Measurements from ENCODE around the gene PGM5. TPM values are rescaled to one million over a fixed set of nuclear protein-coding genes. Genes with fewer than 3 reads are reported as not detected.
A peak's percentile ranks its signal among the peaks of the same experiment; 100 is the strongest.

PGM5 gene
- total and polyA plus RNA-seq, 4 donors, result 33.7 to 124 (median 79.0) TPM

DNA sequence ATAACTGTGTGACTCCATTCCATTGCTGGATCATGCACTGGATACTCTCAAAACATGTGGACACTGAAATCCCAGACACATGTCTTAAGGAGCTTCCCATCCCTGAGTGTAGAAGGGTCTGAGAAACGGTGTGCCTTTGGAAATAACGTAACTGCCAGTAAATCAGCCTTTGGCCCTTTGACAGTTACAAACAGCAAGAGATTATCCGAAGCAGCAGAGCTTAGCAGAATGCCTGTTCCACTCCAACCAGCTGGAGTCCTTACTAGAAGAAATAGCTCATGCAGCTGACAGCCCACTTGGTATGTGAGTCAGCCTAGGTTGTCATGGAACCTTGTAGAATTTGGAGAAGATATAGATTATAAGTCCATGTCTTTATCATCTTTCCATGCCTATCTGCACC, 177.3 kb downstream of the PGM5 start:
- intact Hi-C loops (cut with DNase I), result no loop called here
- no peak for DNase-seq
- H3K4me3 ChIP-seq (ENCODE audit: low read length in 2 of 2), result no peak overlapping the region
- no peak for ATAC-seq (ENCODE audit: low FRiP score)
- no peaks in the 10 kb centered on the region for H3K9me3 ChIP-seq (ENCODE audit: control insufficient read depth, low read length)
- no peak overlapping the region for H3K27ac ChIP-seq (ENCODE audit: low read depth in 1 of 2, low read length in 2 of 2)
- H3K4me1 ChIP-seq (ENCODE audit: control insufficient read depth in 1 of 2, insufficient read depth in 2 of 2, low read length in 2 of 2), result peaks cover 6 to 7% of the 10 kb centered on the region in 2 donors
- no peaks in the 10 kb centered on the region for H3K27me3 ChIP-seq (ENCODE audit: control insufficient read depth in 1 of 2, insufficient read depth in 2 of 2, low read length in 1 of 2)
- 44 to 46% methylated on average over 3 of the region's 3 CpGs for WGBS, 2 donors
- peaks cover 0 to 3% of the 10 kb centered on the region in 2 donors for H3K36me3 ChIP-seq (ENCODE audit: control insufficient read depth in 1 of 2, insufficient read depth in 2 of 2, low read length in 1 of 2)

GRCh38 chr9:68536876-68537615, 180.6 kb downstream of the PGM5 start:
- ATAC-seq (ENCODE audit: low FRiP score) (no peak), DNase-seq (no peak)
- Histone ChIP-seq H3K4me1 (ENCODE audit: control insufficient read depth in 1 of 2, insufficient read depth in 2 of 2, low read length in 2 of 2) (peaks cover 6 to 9% of the 10 kb centered on the region in 2 donors), H3K27me3 (ENCODE audit: control insufficient read depth in 1 of 2, insufficient read depth in 2 of 2, low read length in 1 of 2) (no peaks in the 10 kb centered on the region), H3K4me3 (ENCODE audit: low read length in 2 of 2) (no peak overlapping the region), H3K27ac (ENCODE audit: low read depth in 1 of 2, low read length in 2 of 2) (peak overlapping the region; percentile 54 to 98), H3K9me3 (ENCODE audit: control insufficient read depth, low read length) (no peaks in the 10 kb centered on the region), H3K36me3 (ENCODE audit: control insufficient read depth in 1 of 2, insufficient read depth in 2 of 2, low read length in 1 of 2) (no peaks in the 10 kb centered on the region)
- intact Hi-C loops (cut with DNase I), result no loop called here
- WGBS, 2 donors, result 46 to 48% methylated on average over 10 of the region's 10 CpGs

DNA sequence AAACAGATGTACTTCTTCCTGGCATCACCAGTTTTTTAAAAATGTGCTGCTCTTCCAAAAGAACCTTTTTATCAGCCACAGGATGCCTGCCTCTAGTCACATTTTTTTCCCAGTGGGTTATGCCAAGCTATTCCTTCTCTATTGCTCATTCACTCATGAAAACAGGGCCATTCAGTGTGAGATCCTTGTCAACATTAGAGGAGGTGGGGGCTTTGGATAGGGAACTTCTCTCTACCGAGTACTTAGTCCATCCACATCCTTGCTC, 181.1 kb downstream of the PGM5 start:
- intact Hi-C loops (cut with DNase I), result no loop called here

DNA sequence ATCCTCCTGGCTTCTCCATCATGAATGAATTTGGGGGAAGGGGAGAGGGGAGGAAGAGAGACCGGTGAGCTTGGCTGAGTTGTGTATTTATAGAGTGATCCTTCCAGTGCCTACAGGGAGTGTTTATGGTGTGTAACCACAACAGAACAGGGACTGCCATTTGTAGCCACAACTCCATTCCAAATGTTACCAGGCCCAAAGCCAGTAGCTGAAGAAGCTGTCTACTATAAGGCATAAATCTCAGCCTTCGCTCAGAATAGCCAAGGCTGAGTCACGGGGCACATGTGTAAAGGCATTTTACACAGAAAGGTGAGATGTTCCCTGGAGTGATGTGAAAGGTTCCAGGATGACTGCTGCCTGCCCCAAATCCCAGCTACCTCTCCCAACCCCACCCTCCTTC, 181.8 kb downstream of the PGM5 start:
- Histone ChIP-seq H3K27ac (ENCODE audit: low read depth in 1 of 2, low read length in 2 of 2) (peak overlapping the region; percentile 54 to 98), H3K4me1 (ENCODE audit: control insufficient read depth in 1 of 2, insufficient read depth in 2 of 2, low read length in 2 of 2) (peaks cover 6 to 9% of the 10 kb centered on the region in 2 donors)
- ATAC-seq (ENCODE audit: low FRiP score), result peak; percentile 83

More for the DNA sequence above, 181.1 kb downstream of the PGM5 start:
- no peaks in the 10 kb centered on the region for H3K36me3 ChIP-seq (ENCODE audit: control insufficient read depth in 1 of 2, insufficient read depth in 2 of 2, low read length in 1 of 2)
- H3K27ac ChIP-seq (ENCODE audit: low read depth in 1 of 2, low read length in 2 of 2), result peak overlapping the region; percentile 54 to 98
- no peaks in the 10 kb centered on the region for H3K27me3 ChIP-seq (ENCODE audit: control insufficient read depth in 1 of 2, insufficient read depth in 2 of 2, low read length in 1 of 2)
- H3K9me3 ChIP-seq (ENCODE audit: control insufficient read depth, low read length), result no peaks in the 10 kb centered on the region
- ATAC-seq (ENCODE audit: low FRiP score) (peak; percentile 34), DNase-seq (no peak)
- peaks cover 6 to 9% of the 10 kb centered on the region in 2 donors for H3K4me1 ChIP-seq (ENCODE audit: control insufficient read depth in 1 of 2, insufficient read depth in 2 of 2, low read length in 2 of 2)
- no peak overlapping the region for H3K4me3 ChIP-seq (ENCODE audit: low read length in 2 of 2)
- WGBS, 2 donors, result 23 to 32% methylated on average over 1 of the region's 1 CpG

DNA sequence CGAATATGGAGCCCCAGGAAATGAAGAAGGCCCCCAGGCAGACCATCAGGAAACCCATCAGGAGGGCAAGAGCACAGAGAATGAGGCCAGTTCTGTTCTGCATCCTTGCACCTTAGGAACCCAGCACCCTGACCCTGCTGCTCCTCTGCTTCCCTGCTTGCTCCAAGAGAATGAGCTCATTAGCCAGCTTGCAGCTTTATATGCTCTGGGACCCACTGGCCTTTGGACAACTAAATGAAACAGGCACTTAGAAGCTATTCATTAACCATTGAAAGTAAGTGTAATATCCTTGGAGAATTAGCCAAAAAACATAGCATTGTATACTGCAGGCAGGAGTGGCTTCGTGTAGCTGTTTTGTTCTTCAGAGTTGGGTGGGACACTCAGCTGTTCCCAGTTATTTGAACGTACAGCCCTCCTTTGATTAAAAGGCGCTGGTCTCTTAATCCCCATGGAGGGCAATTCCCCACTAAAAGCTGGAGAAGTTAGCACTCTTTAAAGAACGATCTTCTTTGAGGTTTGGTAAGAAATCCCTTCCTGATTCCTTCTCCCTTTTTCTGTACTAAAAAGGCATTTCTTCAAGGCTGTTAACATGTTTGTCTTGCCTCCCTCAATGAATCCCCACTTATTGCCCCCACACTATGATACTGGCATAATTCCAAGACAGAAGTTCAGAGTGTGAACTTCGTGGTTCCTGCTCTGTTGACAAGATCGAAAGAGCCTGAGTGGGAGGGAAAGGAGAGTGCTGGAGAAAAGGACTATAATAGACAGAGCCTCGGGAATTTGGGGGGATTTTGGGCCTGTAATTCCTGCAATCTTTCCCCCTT, 184.5 kb downstream of the PGM5 start, which contains the start of gene TMEM252:
TSS of gene TMEM252 (minus strand) at position 172 of the 824 bp plus-strand sequence. CDS start at position 103, 69 bp downstream.
- H3K36me3 ChIP-seq (ENCODE audit: control insufficient read depth in 1 of 2, insufficient read depth in 2 of 2, low read length in 1 of 2), result no peaks in the 10 kb centered on the region
- intact Hi-C loops (cut with DNase I), result no loop called here
- H3K9me3 ChIP-seq (ENCODE audit: control insufficient read depth, low read length), result no peaks in the 10 kb centered on the region
- H3K4me1 ChIP-seq (ENCODE audit: control insufficient read depth in 1 of 2, insufficient read depth in 2 of 2, low read length in 2 of 2), result peaks cover 6 to 9% of the 10 kb centered on the region in 2 donors
- ATAC-seq (ENCODE audit: low FRiP score) (no peak), DNase-seq (no peak)
- no peak within 1 kb of the TSS for H3K4me3 ChIP-seq (ENCODE audit: low read length in 2 of 2)
- no peaks in the 10 kb centered on the region for H3K27me3 ChIP-seq (ENCODE audit: control insufficient read depth in 1 of 2, insufficient read depth in 2 of 2, low read length in 1 of 2)
- 37% methylated on average over 8 of the region's 8 CpGs for WGBS, 2 donors
- H3K27ac ChIP-seq (ENCODE audit: low read depth in 1 of 2, low read length in 2 of 2), result peak within 1 kb of the TSS in 1 of 2 donors; percentile 74

More for the DNA sequence above, 181.8 kb downstream of the PGM5 start:
- WGBS, 2 donors, result 6 to 8% methylated on average over 3 of the region's 3 CpGs
- DNase-seq, result peak; percentile 64 to 78
- H3K27me3 ChIP-seq (ENCODE audit: control insufficient read depth in 1 of 2, insufficient read depth in 2 of 2, low read length in 1 of 2), result no peaks in the 10 kb centered on the region
- no peaks in the 10 kb centered on the region for H3K36me3 ChIP-seq (ENCODE audit: control insufficient read depth in 1 of 2, insufficient read depth in 2 of 2, low read length in 1 of 2)
- H3K9me3 ChIP-seq (ENCODE audit: control insufficient read depth, low read length), result no peaks in the 10 kb centered on the region
- no peak overlapping the region for H3K4me3 ChIP-seq (ENCODE audit: low read length in 2 of 2)
- intact Hi-C loops (cut with DNase I), result no loop called here

DNA sequence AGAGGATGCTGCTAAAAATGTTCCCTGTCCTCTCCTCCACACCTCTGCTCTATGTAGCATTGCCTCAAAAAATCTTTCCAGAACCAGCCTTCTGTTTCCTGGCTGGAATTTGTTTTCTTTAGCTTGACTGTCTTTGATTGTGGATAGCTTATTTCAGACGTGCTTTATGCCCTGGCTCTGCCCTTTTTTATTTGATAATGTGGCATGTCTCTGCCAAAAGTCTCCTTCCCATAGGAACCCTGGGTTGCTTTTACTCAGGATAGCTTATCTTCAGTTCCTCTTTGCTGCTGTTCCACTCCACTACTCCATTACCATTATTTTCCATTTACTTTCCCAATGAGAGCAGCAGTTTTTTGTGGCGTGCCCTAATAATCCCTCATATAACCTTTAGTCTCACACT, 185.2 kb downstream of the PGM5 start:
- Histone ChIP-seq H3K36me3 (ENCODE audit: control insufficient read depth in 1 of 2, insufficient read depth in 2 of 2, low read length in 1 of 2) (no peaks in the 10 kb centered on the region), H3K4me1 (ENCODE audit: control insufficient read depth in 1 of 2, insufficient read depth in 2 of 2, low read length in 2 of 2) (peaks cover 6 to 9% of the 10 kb centered on the region in 2 donors), H3K27ac (ENCODE audit: low read depth in 1 of 2, low read length in 2 of 2) (peak overlapping the region in 1 of 2 donors; percentile 74), H3K4me3 (ENCODE audit: low read length in 2 of 2) (no peak overlapping the region), H3K9me3 (ENCODE audit: control insufficient read depth, low read length) (no peaks in the 10 kb centered on the region), H3K27me3 (ENCODE audit: control insufficient read depth in 1 of 2, insufficient read depth in 2 of 2, low read length in 1 of 2) (no peaks in the 10 kb centered on the region)
- WGBS, 2 donors, result 20 to 26% methylated on average over 2 of the region's 2 CpGs
- ATAC-seq (ENCODE audit: low FRiP score), result no peak
- intact Hi-C loops (cut with DNase I), result no loop called here
- no peak for DNase-seq

- H3K36me3 ChIP-seq (ENCODE audit: control insufficient read depth in 1 of 2, insufficient read depth in 2 of 2, low read length in 1 of 2), result no peaks in the 10 kb centered on the region
- no peak overlapping the region for H3K27ac ChIP-seq (ENCODE audit: low read depth in 1 of 2, low read length in 2 of 2)
- WGBS, 2 donors, result 94 to 95% methylated on average over 3 of the region's 3 CpGs
- no peak overlapping the region for H3K4me3 ChIP-seq (ENCODE audit: low read length in 2 of 2)
- H3K27me3 ChIP-seq (ENCODE audit: control insufficient read depth in 1 of 2, insufficient read depth in 2 of 2, low read length in 1 of 2), result no peaks in the 10 kb centered on the region
- ATAC-seq (ENCODE audit: low FRiP score) (no peak), DNase-seq (no peak)
- peaks cover 0 to 2% of the 10 kb centered on the region in 2 donors for H3K4me1 ChIP-seq (ENCODE audit: control insufficient read depth in 1 of 2, insufficient read depth in 2 of 2, low read length in 2 of 2)
- intact Hi-C loops (cut with DNase I), result no loop called here
- H3K9me3 ChIP-seq (ENCODE audit: control insufficient read depth, low read length), result no peaks in the 10 kb centered on the region
These were observed 188.8 kb downstream of the PGM5 start for GRCh38 chr9:68545033-68545705.

DNA sequence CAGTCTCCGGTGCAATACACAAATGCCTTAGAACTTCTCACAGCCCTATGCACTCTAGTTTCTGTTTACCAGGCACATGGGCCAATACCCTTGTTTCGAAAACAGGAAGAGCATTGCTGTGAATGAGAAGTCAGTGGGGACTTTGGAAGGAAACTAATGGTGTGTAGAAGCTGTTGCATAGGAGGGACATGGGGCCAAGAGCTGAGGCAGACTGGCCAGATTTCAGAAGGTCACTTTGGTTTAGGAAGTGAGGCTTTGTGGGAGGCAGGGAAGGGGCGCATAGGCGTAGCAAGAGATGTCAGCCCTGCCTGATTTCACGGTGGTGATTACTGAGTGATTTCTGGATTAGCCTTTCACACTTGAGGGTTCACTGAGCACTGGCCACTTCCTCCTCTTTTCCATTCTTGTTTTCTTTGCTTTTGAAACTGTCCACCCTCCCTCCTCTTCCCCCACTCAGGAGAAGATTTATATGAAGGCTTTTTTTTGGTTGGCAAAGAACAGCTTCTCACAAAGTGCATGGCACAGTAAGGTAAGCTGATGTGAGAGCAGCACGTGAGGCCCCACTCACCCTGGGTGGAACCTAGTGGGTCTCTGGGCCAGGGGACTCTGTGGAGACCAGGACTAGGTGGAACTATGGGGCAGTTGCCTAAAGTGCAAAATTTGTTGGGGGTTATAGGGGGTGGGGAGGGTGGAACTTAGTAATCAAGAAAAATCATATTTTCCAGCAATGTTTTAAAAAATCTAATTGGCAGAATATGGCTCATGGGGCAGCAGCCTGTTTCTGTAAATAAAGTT, 190.4 kb downstream of the PGM5 start:
- intact Hi-C loops (cut with DNase I), result no loop called here
- WGBS, 2 donors, result 69 to 71% methylated on average over 6 of the region's 6 CpGs

More for the DNA sequence above, 190.4 kb downstream of the PGM5 start:
- H3K36me3 ChIP-seq (ENCODE audit: control insufficient read depth in 1 of 2, insufficient read depth in 2 of 2, low read length in 1 of 2), result no peaks in the 10 kb centered on the region
- no peak for DNase-seq
- no peaks in the 10 kb centered on the region for H3K27me3 ChIP-seq (ENCODE audit: control insufficient read depth in 1 of 2, insufficient read depth in 2 of 2, low read length in 1 of 2)
- H3K27ac ChIP-seq (ENCODE audit: low read depth in 1 of 2, low read length in 2 of 2), result no peak overlapping the region
- peaks cover 0 to under 1% of the 10 kb centered on the region in 2 donors for H3K4me1 ChIP-seq (ENCODE audit: control insufficient read depth in 1 of 2, insufficient read depth in 2 of 2, low read length in 2 of 2)
- no peak overlapping the region for H3K4me3 ChIP-seq (ENCODE audit: low read length in 2 of 2)
- ATAC-seq (ENCODE audit: low FRiP score), result peak; percentile 71
- H3K9me3 ChIP-seq (ENCODE audit: control insufficient read depth, low read length), result no peaks in the 10 kb centered on the region
